Prostate gland (tissue), 2 donors: Measurements from ENCODE around the gene LRRC36.

Source experiments
- POLR2A ChIP-seq: fragments of 450-650 bp; IDR thresholded peaks from one replicate; pipeline ENCODE4 v1.6.1; 2016; ENCODE audit warnings: antibody characterized with exemption, mild to moderate bottlenecking
- TF ChIP-seq, protein P1 (sequence below), 4 experiments: fragments of 200-600 bp in 2 of 4; fragments of 450-650 bp in 2 of 4; sonication (generic) in 2 of 4; IDR thresholded peaks; 1 replicate in 3 of 4; 2 replicates in 1 of 4; pipeline ENCODE4 v1.5.1; 2016 to 2019; ENCODE audit warnings: antibody characterized with exemption in 4 of 4, mild to moderate bottlenecking in 2 of 4, moderate library complexity in 2 of 4

DNA sequence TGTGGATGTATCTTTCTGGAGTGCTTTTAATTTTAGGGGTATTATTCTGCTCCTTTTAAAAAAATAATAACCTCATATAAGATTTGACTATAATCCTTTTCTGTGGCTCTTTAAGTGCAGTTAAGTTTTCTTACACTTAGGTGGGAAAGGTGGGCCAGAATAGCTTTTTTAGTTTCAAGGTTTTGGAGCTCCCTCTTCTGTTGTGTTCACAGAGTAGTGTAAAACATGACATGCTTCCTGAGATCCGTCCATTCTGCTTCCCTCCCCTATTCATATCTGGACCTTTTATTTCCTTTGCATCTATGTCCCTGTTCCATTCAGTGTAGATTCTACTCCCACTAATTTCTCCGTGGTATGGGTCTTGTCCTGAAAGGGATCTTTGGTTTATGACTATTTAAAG is 12.8 kb downstream of the LRRC36 start:
- TF ChIP-seq, protein P1, sequence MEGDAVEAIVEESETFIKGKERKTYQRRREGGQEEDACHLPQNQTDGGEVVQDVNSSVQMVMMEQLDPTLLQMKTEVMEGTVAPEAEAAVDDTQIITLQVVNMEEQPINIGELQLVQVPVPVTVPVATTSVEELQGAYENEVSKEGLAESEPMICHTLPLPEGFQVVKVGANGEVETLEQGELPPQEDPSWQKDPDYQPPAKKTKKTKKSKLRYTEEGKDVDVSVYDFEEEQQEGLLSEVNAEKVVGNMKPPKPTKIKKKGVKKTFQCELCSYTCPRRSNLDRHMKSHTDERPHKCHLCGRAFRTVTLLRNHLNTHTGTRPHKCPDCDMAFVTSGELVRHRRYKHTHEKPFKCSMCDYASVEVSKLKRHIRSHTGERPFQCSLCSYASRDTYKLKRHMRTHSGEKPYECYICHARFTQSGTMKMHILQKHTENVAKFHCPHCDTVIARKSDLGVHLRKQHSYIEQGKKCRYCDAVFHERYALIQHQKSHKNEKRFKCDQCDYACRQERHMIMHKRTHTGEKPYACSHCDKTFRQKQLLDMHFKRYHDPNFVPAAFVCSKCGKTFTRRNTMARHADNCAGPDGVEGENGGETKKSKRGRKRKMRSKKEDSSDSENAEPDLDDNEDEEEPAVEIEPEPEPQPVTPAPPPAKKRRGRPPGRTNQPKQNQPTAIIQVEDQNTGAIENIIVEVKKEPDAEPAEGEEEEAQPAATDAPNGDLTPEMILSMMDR (IDR thresholded peaks at IDR 0.05): no peak
- no peak for TF ChIP-seq POLR2A
